GM18508 (cell line): ENCODE measurements around the gene KHDC1.
"Not testable (repeated sequence)": the region's sequence is repeated elsewhere in the genome, so short reads cannot be mapped to it uniquely, and the experiment has no call there.

ENCODE experiments used
- ATAC-seq: cut with Tn5 transposase; IDR thresholded peaks from one replicate; pipeline ENCODE4 v1.9.1; 2021; ENCODE audit warnings: moderate number of reproducible peaks; ENCODE audit not compliant: insufficient read depth, unreplicated experiment

KHDC1 gene, protein sequence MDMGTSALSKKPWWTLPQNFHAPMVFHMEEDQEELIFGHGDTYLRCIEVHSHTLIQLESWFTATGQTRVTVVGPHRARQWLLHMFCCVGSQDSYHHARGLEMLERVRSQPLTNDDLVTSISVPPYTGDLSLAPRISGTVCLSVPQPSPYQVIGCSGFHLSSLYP

DNA sequence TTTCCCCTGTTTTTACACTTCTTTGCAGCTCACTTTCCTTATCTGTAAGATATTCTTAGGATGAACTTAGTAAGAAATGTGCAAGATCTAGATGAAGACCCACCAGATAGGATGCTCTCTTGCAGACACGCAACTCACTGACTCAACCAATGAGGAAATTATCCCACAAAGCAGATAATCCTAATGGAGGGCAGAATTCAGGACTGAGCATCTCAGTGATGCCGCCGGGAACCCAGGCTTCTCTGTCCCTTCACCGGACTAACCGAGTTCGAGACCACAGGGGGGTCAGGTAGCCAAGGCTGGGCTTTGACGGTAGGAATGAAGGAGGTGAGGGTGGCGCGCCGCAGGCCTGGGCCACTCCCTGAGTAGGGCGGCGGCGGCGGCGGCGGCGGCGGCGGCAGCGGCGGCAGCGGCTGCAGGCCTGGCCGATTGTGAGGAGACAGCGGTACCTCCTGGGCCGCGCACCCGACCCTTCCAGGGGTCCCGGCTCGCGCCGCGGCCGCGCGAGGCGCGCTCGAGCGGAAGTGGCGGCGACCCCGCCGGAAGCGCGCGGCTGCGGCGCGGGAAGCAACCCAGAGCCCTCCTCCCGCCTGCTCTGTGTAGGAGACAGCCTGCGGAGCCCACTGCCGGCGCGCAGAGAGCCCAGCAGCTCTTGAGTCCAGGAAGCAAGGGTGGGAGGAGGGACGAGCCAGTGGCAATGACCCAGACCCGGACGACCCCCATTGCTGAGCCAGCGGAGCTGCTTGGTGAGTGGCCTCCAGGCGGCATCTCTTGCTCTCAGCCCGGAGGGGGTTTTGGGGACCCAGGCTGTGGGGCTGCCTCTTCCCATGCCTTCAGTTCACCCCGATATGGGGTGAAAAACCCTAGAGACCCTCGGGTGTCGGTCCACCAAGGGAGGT lies at the start of gene KHDC1:
TSS of gene KHDC1 (minus strand) at position 526 of the 899 bp plus-strand sequence. CDS start 20,679 bp downstream, outside the sequence.
- ATAC-seq: peak; percentile 81

DNA sequence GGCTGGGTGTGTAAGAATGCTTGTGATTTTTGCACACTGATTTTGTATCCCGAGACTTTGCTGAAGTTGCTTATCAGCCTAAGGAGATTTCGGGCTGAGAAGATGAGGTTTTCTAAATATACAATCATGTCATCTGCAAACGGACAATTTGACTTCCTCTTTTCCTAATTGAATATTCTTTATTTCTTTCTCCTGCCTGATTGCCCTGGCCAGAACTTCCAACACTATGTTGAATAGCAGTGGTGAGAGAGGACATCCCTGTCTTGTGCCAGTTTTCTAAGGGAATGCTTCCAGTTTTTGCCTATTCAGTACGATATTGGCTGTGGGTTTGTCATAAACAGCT lies 47.5 kb upstream of the KHDC1 start:
- not testable (repeated sequence) for ATAC-seq

DNA sequence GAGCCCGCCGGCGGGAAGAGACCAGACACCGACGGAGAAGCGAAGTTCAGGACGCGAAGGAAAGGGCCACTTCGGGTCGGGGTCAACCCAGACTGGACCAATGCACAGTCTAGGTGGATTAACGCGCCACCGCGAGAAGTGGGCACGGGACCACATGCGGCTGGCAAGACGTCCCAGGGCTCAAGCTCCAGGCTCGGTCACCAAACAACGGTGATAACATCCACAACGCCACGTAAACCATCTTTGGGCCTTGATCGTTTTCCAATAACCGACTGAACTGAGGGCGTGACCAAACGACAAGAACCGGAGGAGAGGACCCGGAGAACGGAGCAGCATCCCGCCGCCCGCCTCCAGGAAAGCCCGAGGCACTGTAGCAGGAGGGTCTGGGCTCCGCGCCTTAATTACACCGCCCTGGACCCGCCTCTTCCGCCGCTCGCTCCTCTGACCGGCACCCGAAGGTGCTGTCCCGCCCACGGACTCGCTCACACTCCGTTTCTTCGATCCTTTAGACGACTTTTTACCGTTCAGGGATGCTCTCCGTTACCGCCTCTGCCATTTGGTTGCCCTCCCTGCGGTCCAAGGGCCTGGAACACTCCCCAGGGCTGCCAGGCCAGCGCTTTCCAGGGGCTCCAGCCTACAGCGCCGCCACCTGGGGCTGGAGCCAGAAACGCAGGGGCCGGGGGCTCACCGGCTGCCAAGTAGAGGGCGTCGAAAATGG lies 46.9 kb upstream of the KHDC1 start:
- peak; percentile 95 for ATAC-seq

DNA sequence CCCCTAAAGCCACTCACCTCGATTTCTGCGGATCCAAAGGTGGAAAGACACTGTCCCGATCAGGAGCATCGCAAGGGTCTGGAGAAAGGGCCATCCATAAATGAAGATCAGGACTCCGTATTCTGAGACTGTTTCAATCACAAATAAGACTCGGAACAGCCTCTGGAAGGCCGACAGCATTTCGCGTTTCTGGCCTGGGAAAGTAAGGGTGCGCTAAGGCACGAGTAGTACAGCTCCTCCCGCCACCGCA lies 46.5 kb upstream of the KHDC1 start:
- ATAC-seq: peak; percentile 23

DNA sequence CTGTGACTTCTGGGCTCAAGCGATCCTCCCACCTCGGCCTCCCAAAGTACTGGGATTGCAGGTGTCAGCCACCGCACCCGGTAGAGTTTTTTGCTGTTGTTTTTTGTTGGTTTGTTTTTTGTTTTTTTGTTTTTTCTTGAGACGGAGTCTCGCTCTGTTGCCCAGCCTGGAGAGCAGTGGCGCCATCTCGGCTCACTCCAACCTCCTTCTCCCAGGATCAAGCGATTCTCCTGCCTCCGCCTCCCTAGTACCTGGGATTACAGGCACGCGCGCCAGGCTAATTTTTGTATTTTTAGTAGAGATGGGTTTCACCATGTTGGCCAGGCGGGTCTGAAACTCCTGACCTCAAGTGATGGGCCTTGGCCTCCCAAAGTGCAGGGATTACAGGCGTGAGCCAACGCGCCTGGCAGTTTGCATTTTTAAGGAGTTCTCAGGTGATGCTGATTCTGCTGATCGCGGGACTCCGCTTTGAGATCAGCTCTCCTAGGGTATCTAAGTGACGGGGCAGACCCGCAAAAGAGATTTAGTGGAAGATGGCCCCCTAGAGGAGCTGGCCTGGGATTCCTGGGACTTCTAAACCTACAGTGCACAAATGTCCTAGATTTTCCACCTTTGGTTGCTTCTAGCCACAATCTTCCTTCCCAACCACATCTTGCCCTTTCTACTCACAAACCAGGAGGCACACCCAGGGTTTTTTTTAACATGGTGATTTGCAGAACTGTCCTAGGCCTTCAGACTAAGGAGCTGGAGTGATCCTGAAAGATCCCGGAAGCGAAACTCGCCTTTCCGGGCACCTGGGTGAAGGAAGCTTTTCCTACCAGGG lies 45.9 kb upstream of the KHDC1 start:
- ATAC-seq: no peak

DNA sequence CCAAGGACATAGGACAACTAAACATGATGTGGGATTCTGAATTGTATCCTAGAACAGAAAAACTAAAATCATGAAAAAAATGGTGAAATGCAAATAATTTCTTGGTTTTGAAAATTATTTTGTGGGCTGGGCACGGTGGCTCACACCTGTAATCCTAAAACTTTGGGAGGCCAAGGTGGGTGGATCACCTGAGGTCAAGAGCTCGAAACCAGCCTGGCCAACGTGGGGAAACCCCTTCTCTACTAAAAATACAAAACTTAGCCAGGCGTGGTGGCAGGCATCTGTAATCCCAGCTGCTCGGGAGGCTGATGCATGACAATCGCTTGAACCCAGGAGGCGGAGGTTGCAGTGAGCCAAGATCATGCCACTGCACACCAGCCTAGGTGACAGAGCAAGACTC lies 40.8 kb upstream of the KHDC1 start:
- not testable (repeated sequence) for ATAC-seq

DNA sequence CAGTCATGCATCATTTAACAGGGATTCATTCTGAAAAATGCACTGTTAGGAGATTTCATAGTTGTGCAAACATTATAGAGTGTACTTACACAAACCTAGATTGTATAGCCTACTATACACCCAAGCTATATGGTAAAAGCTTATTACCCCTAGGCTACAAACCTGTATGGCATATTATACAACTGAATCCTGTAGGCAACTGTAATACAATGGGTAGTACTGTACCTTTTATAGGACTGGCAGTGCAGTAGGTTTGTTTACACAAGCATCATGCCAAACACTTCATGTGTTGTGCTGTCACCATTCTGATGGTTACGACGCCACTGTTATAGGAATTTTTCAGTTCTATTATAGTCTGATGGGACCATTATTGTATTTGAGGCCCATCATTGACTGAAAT lies 39.3 kb upstream of the KHDC1 start:
- ATAC-seq: no peak

DNA sequence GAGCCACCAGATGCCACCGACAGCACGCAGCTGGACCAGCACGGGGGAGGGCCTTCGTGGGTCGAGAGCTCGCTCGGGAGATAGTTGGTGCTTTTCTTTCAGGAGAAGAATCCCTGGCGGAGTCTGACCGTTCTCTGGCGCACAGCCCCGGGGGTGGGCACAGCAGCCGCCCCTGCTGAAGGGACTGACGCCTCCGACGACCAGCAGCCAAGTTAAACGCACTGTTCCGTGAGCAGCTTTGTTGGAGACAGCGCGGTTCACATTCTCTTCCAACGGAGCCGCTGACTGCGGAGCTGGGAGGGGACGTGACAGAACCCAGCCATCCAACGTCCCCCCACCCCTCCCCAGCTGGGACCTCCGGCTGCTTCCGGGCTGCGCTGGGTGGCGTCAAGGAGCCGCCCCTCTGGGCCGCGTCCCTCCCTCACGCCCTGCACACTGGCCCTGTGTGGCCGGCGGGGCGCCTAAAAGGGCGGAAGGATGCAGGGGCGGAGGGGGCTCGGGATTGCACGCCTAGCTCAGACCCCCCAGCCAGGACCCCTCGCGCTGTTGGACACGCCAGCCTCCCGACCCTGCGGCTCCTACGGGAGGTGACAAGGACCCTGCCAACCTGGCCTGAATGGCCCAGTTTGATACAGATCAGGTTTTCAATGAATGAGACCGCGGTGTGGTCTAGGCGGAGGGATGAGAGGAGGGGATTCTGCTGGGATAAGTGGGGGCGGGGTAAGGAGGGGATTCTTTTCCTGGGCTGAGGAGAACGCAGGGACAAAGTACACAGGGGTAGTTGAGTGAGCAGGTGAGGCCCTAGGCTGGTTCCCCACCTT lies 36.4 kb upstream of the KHDC1 start:
- no peak for ATAC-seq

DNA sequence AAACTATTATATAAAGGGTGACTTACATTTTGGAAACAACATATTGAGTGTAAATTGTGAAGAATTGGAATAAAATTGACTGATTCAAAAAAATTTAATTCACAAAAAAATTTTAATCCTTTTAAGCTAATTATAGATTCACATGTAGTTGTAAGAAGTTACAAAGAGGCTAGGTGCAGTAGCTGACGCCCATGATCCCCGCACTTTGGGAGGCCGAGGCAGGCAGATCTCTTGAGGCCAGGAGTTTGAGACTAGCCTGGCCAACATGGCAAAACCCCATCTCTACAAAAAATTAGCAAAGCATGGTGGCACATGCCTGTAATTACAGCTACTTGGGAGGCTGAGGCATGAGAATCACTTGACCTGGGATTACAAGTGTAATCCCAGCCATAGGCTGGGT lies 30.3 kb upstream of the KHDC1 start:
- ATAC-seq: no peak

DNA sequence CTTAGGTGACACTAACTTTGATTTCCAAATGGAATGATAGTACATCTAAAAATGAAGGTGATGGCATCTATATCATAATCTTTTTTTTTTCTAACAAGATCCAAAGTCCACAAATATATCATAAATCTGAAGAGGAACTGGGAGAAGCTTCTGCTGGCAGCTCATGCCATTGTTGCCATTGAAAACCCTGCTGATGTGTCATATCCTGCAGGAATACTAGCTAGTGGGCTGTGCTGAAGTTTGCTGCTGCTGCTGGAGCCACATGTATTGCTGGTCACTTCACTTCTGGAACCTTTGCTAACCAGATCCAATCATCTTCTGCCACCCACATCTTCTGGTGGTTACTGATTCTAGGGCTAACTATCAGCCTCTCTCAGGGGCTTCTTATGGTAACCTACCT lies 27.4 kb upstream of the KHDC1 start:
- no peak for ATAC-seq

DNA sequence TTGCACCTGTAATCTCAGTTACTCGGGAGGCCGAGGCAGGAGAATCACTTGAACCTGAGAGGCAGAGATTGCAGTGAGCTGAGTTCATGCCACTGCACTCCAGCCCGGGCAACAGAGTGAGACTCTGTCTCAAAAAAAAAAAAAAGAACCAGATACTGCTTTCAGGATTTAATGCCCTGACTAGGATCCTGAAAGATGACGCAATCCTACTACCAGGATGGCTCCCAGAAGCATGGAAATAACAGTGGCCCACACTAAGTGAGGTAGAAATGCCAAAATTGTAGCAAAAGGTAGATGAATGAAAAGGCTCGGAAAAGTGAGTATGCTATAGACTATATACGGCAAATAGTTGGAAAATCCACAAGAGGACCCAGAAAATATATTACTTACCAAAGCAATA lies 23.8 kb upstream of the KHDC1 start:
- no peak for ATAC-seq

DNA sequence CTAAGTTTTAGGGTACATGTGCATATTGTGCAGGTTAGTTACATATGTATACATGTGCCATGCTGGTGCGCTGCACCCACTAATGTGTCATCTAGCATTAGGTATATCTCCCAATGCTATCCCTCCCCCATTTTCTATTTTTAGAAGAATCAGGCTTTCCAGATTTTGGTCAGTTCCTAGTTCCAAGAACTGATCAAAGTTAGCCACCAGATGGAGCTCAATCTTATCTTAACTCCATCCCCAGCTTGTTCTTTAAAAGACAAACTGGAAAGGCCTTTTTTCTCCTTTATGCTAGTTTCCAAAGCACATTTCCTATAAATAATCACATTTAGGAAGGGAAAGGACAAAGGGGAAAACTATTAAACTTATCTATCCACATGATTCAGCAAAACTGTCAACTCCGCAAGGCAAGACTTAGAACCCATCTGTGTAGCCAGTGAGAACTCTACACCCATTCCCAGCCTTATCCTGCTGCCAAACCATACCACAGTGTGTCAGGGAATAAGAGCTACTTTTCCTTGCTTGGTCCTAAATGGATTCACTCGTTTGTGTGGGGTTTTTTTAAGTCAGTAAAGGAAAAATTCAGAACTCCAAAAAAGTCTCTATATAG lies 22.8 kb upstream of the KHDC1 start:
- no peak for ATAC-seq

DNA sequence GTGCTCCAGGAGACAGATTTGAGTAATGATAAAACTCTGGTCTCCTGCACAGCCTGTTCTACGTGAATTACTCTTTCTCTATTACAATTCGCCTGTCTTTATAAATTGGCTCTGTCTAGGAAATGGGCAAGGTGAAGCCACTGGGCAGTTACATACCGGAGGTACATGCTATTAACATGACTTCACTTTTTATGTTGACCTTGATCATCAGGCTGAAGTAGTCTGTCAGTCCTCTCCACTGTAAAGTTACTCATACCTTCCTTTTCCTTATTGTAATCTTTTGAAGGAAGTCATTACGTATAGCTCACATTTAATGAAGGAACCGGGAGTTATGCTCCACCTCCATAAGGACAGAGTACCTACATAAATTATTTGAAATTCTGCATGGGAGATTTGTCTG lies 19.9 kb upstream of the KHDC1 start:
- no peak for ATAC-seq

DNA sequence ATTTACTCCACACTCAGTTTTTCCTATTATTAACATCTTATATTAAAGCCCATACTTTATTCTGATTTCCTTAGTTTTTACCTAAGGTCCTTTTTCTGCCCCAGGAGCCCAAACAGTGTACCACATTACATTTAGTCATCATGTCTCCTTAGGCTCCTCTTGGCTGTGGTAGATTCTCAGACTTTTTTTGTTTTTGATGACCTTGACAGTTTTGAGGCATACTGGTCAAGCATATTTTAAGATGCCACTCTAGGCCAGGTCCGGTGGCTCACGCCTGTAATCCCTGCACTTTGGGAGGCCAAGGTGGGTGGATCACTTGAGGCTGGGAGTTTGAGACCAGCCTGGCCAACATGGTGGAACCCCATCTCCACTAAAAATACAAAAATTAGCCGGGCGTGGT lies 18.7 kb upstream of the KHDC1 start:
- ATAC-seq: not testable (repeated sequence)

DNA sequence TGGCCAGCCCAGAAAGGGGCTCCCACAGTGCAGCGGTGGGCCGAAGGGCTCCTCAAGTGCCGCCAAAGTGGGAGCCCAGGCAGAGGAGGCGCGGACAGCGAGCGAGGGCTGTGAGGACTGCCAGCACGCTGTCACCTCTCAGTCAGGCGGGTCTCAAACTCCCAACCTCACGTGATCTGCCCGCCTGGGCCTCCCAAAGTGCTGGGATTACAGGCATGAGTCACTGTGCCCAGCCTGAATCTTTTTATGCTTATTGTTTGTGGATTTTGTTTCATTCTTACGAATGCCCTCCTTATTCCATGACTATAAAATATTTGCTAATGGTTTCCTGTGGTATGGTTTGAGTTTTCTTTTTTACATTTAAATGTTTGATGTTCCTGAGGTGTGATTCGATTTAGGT lies 6.3 kb upstream of the KHDC1 start:
- not testable (repeated sequence) for ATAC-seq

DNA sequence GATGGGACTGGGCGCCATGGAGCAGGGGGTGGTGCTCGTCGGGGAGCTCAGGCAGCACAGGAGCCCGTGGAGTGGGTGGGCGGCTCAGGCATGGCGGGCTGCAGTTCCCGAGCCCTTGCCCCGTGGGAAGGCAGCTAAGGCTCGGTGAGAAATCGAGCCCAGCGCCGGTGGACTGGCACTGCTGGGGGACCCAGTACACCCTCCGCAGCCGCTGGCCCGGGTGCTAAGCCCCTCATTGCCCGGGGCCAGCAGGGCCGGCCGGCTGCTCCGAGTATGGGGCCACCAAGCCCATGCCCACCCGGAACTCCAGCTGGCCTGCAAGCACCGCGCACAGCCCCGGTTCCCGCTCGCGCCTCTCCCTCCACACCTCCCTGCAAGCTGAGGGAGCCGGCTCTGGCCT lies 5.9 kb upstream of the KHDC1 start:
- not testable (repeated sequence) for ATAC-seq

DNA sequence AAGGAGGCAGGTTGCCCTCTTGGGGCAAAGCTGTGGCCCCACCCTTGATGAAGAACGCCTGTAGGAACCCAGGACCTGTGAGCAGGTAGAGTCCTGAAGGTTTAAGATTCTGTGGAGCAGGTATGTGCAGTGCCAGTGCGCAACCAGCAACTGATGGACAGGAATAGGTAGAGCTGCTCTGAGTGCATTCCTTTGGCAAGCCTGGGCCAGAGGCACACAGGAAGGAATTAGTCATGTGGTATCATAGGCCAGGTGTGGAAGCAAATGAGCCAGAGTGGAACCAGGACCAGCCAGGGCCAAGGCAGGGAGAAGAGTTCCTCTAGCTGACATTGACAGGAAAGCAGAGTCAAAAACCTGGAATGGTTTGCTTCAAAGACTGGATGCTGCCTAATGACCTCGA lies 1.4 kb upstream of the KHDC1 start:
- no peak for ATAC-seq

DNA sequence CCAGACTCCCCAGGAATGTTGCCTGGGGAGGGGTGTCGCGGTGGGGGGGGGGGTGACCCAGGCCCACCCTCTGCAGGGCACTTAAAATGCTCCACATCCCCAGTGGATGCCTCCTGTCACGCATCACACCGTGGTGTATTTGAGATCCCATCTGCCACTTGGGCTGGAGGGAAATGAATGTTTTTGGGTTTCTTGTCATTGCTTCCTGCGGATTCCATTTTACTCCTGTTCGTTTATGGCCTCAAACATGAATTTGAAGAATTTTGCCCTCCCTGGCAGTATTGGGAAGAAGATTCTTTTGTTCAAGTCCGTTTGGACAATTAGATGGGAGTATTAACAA lies 544 bp upstream of the KHDC1 start:
- ATAC-seq: peak; percentile 3

DNA sequence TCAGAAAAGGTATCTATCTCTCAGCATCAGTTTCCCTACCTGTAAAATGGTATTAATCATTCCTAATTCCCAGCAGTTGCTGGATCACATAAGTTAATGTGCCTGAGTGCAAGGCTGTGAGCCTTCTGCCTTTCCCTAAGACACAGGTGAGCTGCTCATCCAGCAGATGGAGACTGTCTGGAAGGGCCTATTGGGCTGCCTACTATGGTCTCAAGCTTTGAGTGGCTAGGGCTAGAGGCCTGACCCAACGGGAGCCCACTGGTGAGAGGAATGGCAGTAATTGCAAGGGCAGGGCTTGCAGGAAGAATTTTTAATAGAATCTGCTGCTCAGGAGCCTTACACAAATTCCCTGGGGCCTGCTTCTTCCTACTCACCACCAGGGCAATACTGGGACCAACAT lies 4.3 kb downstream of the KHDC1 start:
- no peak for ATAC-seq

DNA sequence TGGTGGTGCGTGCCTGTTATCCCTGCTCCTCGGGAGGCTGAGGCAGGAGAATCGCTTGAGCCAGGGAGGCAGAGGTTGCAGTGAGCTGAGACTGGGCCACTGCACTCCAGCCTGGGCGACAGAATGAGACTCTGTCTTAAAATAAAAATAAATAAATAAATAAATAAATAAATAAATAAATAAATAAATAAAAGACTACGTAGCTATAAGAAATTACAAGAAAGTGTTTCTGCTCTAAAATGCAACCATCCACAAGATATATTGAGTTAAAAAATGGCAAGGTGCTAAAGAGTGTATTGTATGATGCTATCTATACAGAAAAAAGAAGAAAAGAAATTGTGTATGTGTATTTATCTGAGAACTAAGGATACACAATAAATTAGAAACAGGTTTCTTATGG lies 8.7 kb downstream of the KHDC1 start:
- ATAC-seq: not testable (repeated sequence)
